HG02763 (cell line): ENCODE results near the gene CEP97.
"Not testable (repeated sequence)": the region's sequence is repeated elsewhere in the genome, so short reads cannot be mapped to it uniquely, and the experiment has no call there.

Experiments
- ATAC-seq: cut with Tn5 transposase; IDR thresholded peaks from one replicate; pipeline ENCODE4 v1.9.1; 2021; ENCODE audit warnings: mild to moderate bottlenecking, moderate library complexity; ENCODE audit not compliant: unreplicated experiment

CEP97 gene

GRCh38 chr3:101758224-101758623, 33.8 kb downstream of the CEP97 start:
- no peak for ATAC-seq

- ATAC-seq, result no peak
These were observed 37.7 kb downstream of the CEP97 start for GRCh38 chr3:101762041-101762646.

- not testable (repeated sequence) for ATAC-seq
These were observed 53.4 kb downstream of the CEP97 start for GRCh38 chr3:101777745-101778281.

- no peak for ATAC-seq
These were observed 54.1 kb downstream of the CEP97 start for GRCh38 chr3:101778385-101779046.

GRCh38 chr3:101779047-101779821, 54.8 kb downstream of the CEP97 start, which contains the start of gene NXPE3:
Gene NXPE3, plus strand, starts transcription at chr3:101779211. Its CDS starts 6,386 bp downstream, at chr3:101785597.
- peak; percentile 92 for ATAC-seq

- ATAC-seq, result no peak
These were observed 55.5 kb downstream of the CEP97 start for GRCh38 chr3:101779822-101780381.

- ATAC-seq, result no peak
These were observed 56.2 kb downstream of the CEP97 start for GRCh38 chr3:101780661-101781060.

- ATAC-seq, result no peak
These were observed 56.8 kb downstream of the CEP97 start for GRCh38 chr3:101781166-101781565.

- no peak for ATAC-seq
These were observed 60.6 kb downstream of the CEP97 start for GRCh38 chr3:101784855-101785613.

- peak; percentile 99 for ATAC-seq
These were observed 67.4 kb downstream of the CEP97 start for GRCh38 chr3:101791778-101792177.

GRCh38 chr3:101796077-101796680, 71.8 kb downstream of the CEP97 start:
- ATAC-seq, result no peak

GRCh38 chr3:101801174-101801573, 76.8 kb downstream of the CEP97 start:
- ATAC-seq, result no peak

GRCh38 chr3:101802179-101802578, 77.8 kb downstream of the CEP97 start:
- ATAC-seq, result no peak

- peak; percentile 91 for ATAC-seq
These were observed 78.9 kb downstream of the CEP97 start for GRCh38 chr3:101803173-101803782.

- no peak for ATAC-seq
These were observed 79.5 kb downstream of the CEP97 start for GRCh38 chr3:101803939-101804338.

GRCh38 chr3:101806491-101806890, 82.1 kb downstream of the CEP97 start:
- no peak for ATAC-seq

- peak; percentile 71 for ATAC-seq
These were observed 83.5 kb downstream of the CEP97 start for GRCh38 chr3:101807888-101808287.

- ATAC-seq, result no peak
These were observed 85.0 kb downstream of the CEP97 start for GRCh38 chr3:101809178-101810021.

- no peak for ATAC-seq
These were observed 85.6 kb downstream of the CEP97 start for GRCh38 chr3:101810022-101810418.
